Measurements from ENCODE around the gene ATP1B1.
"Not testable (repeated sequence)": the region's sequence is repeated elsewhere in the genome, so short reads cannot be mapped to it uniquely, and the experiment has no call there.

ATP1B1 gene

DNA sequence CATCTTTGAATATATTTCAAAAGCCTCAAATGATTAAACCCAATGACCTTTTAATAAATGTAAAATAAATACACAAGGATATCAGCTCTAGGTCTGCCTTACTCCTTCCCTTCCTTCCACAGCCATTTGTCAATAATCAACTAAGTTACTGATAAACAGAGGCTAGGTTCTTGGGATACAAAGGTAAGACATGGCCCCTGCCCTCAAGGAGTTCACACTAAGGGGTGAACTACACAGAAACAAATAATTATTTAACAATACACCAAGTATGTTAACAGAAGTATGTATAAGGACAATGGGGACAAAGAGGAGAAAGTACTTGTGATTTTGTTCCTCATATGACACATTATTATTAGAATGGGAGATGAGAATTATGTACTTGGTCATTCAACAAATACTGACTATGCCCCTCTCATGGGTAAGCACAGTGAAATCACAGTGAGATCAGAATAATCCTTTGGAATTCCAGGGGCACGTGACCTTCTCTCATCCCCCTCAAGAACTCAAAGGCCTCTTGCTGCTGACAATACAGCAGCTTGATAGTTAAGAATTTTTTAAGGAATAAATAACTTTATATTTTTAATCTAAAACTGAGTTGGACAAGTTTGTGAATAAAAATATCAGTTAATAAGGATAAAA, 40.2 kb downstream of the ATP1B1 start:
- FAIRE-seq, result no peak

DNA sequence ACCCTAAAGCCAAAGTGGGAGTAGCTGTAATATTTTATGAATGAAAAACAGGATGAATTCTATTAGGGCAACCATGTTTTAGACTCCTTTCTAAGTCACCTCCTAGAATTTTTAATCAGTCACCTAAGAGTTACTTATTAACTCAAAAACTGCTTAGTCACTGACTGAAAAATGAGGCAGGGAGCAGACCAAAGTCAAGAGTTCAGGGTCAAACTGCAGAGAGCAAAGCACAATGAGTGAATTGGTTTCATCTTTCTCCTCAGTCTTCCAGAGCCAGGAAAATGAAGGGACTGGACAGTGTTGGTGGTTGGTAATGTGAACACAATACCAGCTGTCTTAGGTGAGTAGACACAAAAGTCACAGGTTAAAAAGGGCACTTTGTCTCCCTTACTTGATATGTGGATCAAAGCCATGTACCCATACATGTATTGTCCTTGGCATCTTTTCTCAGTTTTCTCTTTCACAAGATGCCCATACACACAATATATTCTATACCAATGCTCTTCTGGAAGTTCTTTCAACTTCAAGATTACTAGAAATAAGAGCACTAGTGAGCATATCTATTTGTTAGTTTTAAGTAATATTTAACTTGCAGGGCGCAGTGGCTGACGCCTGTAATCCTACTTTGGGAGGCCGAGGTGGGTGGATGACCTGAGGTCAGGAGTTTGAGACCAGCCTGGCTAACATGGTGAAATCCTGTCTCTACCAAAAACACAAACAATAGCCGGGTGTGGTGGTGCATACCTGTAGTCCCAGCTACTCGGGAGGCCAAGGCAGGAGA, 42.2 kb downstream of the ATP1B1 start:
- FAIRE-seq, result no peak

- FAIRE-seq, result no peak
These were observed 43.2 kb downstream of the ATP1B1 start for GRCh38 chr1:169149555-169150286.

DNA sequence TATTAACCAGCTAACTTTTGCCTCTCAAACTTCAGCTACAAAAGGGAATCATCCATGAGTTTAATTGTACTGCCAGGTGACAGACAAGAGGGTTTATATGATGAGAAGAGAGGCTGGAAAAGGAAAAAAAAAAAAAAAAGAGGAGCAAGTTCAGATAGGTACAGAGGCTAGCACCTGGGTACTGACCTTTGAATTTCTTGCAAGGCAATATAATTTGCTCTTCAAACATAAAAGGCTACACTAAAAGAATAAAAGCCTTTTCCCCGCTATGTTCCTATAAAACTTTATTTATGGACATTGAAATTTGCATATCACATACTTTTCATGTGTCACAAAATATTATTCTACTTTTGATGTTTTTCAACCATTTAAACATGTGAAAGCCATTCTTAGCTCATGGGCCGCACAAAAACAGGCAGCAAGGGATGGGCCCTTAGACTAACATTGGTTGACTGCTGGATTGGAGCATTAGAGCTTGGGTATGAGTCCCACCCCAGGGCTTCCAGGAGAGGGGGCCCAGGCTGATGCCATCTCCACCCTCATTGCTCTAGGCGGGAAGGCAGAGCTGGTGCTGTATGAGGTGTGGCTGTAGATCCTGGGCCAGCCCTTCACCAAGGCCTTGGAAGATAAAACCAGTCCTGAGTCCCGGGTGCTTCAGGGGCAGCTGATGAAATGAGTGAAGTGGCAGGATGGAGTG, 44.3 kb downstream of the ATP1B1 start:
- FAIRE-seq, result no peak

GRCh38 chr1:169151338-169151837, 44.9 kb downstream of the ATP1B1 start:
- FAIRE-seq, result no peak

DNA sequence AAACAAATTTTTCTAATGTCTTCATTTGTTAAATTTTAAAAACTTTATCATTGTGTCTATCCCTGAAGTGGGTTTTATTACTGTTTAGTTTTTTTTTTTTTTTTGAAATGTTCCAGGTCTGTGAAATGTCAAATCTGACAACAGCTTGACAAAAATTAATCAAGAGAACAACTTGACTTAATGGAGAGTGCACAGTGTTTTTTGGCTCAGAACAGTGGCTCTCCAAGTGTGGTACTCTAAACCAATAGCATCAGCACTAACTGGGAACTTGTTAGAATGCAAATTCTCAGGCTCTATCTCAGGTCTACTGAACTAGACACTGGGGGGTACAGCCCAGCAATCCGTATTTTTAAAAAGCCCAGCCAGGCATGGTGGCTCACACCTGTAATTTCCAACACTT, 49.2 kb downstream of the ATP1B1 start:
- FAIRE-seq, result no peak

- FAIRE-seq, result no peak
These were observed 50.1 kb downstream of the ATP1B1 start for GRCh38 chr1:169156580-169156979.

DNA sequence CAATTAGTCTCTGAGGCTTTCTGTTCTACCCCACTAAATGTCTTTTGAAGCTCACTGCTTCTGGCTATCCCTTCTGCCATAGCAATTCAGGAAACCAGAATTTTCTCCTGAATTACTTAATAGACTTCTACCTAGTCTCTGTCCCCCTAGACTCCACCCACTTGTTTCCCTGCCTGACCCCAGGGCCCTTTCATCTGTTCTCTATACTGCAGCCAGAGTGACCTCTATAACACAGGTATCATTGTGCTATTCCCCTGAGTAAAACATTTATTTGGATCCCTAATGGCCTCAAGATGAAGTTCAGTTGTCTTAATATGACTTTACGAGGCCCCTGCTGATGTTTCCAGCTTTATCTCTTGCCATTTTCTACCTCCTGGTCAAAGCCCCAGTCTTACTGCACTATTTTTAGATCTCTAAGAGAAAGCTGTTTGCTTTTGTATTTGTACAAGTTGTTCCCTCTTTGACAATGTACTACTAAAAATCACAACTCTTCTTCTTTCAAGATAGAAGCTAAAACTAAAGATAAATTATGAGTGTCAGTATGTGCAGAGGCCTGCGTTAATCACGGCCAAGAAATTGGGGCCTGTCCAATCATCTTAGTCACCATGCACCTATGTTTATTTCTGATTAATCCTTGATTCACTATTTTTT, 54.5 kb downstream of the ATP1B1 start:
- no peak for FAIRE-seq

GRCh38 chr1:169161496-169162194, 55.2 kb downstream of the ATP1B1 start:
- FAIRE-seq, result no peak

- FAIRE-seq, result no peak
These were observed 56.6 kb downstream of the ATP1B1 start for GRCh38 chr1:169163059-169163458.

DNA sequence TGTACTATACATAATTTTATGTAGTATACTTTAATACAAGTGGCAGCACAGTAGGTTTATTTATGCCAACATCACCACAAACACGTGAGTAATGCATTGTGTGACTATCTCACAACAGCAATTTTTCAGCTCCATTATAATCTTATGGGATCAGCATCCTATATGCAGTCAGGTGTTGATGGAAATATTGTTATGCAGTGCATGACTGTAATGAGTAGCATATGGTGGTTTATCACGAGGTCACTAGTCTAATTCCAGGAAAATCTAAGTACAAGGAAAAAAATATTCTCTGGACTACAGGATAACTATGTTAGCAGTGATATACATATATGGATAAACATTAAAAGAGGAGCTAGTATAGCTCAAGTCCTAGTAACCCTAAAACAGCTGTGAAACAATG, 69.0 kb downstream of the ATP1B1 start:
- FAIRE-seq, result no peak

- FAIRE-seq, result not testable (repeated sequence)
These were observed 72.9 kb downstream of the ATP1B1 start for GRCh38 chr1:169179431-169179830.

DNA sequence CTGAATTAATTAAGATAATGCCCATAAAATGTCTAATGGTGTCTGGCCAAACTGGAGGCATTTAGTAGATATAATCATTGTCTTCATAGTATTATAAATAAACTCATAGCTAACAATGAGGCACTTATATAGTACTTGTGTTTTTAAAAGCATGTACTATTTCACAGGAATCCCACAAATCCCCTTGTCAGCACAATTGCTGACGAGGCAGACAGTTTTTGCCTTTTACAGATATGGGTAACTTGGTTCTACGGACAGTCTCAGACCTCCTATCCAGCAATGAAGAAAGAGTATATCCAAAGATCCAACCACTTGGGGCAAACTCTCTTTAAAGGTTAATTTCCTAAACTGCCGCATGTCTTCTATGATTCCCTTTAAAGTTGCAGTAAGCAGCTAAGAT, 73.7 kb downstream of the ATP1B1 start:
- FAIRE-seq, result no peak

All from G401.6 (cell line).